Measurements from ENCODE around the gene DIPK1C. TPM values are rescaled to one million over a fixed set of nuclear protein-coding genes. Genes with fewer than 3 reads are reported as not detected.

DIPK1C gene
- total RNA-seq, 1 donor from 2014 or later: 2.4 TPM

DNA sequence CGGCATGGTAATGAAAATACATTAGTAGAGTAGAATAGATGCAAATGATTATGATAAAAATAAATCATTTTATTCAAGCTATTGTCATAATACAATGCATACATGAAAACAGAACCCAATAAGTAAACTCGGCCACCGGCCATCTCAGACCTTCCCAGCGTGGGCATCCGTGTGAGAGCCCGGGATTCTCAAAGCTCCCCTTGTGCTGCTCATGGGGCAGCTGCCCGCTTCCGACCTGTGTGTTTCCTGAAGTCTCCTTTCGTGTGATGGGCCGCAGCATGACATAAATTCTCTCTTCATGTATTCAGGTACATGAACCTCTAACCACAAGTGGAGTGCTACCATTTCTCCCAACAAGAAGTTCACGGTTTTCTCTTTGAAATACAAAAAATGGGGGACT lies 25.6 kb upstream of the DIPK1C start:
- DNase-seq: no peak

GRCh38 chr18:74480149-74480651 lies 23.1 kb upstream of the DIPK1C start:
- no peak for DNase-seq

DNA sequence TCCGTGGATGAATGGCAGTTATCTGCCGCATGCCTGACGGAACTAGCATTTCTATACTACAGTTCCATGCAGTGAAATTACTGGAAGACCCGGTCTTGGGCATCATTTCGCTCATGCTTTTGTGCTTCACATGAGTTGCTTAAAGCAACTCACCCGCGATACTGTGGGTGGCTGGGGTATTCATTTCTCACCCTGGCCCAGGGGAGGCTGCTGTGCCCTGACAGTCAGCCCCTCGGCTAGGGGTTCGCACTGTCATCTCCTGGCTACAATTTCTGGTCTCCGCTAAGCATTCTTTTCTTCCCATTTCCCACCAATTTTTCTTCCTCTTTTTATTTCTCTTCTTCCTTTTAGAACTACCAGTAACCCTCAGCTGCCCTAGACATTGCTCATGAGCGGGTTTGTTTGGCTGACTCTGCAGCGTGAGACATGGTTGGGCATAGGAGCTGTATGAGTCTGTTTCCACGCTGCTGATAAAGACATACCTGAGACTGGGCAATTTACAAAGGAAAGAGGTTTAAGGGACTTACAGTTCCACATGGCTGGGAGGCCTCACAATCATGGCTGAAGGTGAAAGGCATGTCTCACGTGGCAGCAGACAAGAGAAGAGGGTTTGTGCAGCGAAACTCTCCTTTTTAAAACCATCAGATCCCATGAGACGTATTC lies 22.5 kb upstream of the DIPK1C start:
- DNase-seq: no peak

DNA sequence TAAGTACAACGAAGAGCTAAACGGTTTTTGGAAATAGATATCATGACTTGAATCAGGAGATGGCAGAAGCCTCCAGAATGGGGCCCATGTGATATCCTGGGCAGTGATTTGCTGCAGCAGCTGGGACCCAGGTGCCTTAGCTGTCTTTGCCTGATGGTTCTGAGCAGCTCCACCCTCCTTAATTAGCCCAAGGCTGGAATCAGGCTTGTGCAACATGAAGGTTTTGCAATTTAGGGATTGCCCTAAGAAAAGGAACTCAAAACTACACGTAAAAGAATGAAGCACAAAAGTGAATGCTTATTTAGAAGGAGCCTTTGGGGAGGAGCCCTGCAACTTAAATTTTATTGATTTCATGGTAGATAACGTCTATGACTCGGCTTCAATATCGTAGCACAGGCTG lies 21.8 kb upstream of the DIPK1C start:
- peak; percentile 16 for DNase-seq

DNA sequence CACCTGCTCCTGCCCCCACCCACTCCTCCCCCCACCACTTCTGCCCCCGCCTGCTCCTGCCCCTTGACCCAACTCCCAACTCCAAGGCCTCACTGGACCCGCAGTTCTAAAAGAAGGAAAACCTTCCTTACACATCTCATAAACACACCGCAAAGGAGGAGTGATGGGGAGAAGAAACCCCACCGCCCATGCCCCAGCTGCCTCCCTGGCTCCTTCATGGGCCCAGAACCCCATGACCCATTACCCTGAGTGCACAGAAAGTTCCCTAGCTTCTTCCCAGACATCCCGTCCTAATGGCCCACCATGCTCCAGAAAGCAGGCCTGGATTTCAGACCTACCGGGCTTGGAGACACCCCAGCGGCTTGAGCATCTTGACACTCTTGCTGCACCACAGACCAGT lies 21.2 kb upstream of the DIPK1C start:
- no peak for DNase-seq

GRCh38 chr18:74477771-74478170 lies 20.7 kb upstream of the DIPK1C start:
- DNase-seq: no peak

DNA sequence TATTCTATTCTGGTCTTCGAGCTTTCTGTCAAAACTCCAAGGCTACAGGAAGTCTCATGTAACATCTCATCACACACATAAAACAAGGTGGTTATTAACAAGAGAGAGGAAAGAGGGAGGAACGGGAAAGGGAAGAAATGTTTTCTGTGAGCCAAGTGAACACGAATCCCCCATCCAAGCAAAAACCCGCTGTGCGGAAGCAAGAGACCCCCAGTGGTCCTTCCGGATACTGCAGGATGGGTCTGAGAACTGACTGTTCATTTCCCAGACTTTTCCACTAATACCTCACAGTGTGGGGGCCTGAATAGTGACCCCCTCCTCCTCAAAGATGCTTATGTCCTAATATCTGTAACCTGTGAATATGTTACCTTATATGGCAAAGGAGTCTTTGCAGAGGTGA lies 19.0 kb upstream of the DIPK1C start:
- peak; percentile 26 for DNase-seq

DNA sequence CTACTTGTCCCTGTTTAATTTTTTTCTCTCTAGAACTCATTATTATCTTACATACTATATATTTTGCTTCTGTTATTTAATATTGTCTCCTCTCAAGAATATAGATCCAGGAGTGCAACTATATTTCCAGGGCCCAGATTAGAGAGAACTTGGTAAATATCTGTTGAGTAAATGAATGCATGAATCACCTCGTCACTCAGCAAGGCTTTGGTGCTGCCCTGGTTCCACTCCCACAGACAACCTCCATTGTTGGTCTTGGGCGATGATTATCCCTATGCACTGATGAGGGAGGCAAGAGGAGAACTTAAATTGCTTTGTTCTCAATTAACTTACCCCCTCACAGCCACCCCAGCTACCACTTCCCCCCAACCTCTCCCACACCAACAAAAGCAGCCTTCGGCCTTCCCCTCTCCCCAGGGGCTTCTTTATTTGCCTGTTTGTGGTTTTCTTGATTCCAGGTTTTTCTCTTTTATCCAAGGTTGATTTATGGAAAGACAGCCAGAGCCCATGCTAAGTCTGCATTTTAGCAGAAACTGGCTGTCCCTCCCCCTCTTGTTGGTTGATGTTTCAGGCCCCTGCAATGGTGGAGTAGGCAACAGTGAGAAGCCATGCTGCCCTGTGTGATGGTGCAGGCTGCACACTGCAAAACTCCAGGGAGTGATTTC lies 17.0 kb upstream of the DIPK1C start:
- DNase-seq: no peak

GRCh38 chr18:74472312-74472711 lies 15.2 kb upstream of the DIPK1C start:
- no peak for DNase-seq

DNA sequence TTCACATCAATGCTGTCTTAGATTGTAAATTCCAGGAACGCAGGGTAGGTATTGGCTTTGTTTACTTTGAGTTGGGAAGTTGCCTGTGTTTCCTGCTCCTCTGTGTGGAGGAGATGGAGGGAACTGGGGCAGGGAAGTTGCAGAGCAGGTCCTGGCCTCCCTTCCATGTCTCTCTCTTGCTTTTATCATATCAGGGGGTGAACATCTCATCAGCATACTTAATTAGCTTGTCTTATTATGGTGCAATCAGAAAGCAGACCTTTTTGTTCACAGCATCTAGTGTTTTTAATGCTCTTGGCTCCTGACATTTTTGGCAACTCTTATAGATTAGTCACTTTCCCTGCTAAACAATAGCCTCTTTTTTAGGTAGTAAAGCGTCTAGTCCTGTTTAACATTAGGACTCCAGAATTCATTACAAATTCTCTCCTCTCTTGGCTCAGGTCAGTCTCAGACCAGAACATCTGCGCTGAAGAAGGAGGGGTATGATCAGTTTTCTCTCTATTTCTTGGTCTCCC lies 11.5 kb upstream of the DIPK1C start:
- DNase-seq: peak; percentile 70

DNA sequence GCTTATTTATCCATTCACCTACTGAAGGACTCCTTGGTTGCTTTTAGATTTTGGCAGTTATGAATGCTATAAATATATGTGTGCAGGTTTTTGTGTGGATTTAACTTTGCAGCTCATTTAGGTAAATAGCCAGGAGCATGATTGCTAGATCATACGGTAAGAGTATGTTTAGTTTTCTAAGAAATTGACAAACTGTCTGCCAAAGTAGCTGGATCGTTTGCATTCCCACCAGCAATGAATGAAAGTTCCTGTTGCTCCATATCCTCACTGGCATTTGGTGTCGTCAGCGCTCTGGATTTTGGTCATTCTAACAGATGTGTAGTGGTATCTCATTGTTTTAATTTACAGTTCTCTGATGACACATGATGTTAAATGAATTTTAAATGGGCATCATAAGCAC lies 8.7 kb upstream of the DIPK1C start:
- no peak for DNase-seq

DNA sequence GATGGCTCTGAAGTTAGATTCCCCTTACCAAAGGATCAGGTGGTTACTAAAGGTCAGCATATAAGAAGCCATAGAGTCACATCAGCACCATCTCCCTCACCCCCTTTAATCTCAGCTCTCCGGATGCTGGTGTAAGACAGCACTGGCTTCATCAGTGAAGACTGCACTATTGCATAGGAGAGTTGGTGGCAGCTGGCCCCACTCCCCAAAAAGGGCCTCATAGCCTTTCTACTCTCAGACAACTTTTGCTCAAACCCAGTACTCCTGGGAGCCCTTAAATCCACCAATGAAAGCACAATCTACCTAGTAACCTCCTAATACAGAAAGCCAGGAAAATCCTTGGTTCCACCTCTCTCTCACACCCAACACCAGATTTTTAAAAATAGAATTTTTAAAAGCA lies 6.9 kb upstream of the DIPK1C start:
- DNase-seq: no peak

- DNase-seq: peak; percentile 18
These were observed 6.1 kb upstream of the DIPK1C start for GRCh38 chr18:74463254-74463653.

DNA sequence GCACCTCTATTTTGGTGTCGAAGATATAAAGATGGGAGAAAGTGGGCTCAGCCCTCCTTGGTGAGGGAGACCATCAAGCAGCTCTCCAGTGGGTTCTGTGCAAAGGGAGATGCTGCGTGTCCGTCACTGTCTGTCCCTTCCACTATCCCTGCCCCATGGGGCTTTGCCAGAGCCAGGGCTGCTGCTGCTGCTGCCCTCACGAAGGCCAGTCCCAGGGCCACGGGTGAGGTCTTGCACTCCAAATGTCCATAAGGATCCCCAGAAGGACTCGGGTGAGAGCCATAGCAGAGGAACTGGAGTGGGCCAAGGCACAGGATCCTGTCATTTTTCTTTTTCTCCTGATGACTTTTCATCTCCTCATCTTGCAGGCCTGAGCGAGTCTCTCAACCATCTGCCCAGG lies 3.7 kb upstream of the DIPK1C start:
- no peak for DNase-seq

GRCh38 chr18:74459889-74460288 lies 2.8 kb upstream of the DIPK1C start:
- DNase-seq: no peak

GRCh38 chr18:74457725-74458421 lies 765 bp upstream of the DIPK1C start:
- no peak for DNase-seq

DNA sequence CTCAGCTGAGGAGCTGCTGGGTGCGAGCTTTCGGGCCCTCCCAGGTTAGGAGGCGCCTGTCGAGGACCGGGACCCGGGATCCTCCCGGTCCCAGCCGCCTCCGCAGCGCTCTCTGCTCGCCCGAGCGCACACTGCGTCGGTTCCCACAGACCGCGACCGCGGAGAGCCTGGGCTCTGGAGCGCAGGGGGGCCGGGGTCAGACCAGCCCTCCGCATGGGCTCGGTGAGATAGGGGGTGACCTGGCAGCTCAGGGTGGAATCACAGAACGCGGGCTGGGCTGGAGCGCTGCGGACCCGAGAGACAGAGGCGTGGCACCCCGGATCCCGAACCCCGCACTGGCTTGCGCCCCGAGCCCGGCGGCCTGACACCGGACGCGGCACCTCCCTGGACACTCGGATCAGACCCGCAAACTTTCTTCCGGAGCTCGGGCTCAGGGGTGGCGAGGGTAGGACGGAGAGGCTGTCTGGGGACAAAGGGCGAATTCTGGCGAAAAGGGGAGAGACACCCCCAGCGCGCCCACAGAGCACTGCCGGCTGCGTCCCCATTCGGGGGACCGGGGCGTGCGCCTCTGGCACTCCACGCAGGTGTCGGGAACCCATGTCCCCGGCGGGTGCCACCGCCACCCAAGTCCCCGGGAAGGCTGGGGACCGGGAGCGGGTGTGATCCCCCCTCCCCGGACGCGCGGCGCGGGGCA lies 612 bp downstream of the DIPK1C start:
- DNase-seq: no peak

GRCh38 chr18:74456017-74456348 lies 1.1 kb downstream of the DIPK1C start:
- DNase-seq: no peak

- no peak for DNase-seq
These were observed 1.7 kb downstream of the DIPK1C start for GRCh38 chr18:74455386-74455785.

DNA sequence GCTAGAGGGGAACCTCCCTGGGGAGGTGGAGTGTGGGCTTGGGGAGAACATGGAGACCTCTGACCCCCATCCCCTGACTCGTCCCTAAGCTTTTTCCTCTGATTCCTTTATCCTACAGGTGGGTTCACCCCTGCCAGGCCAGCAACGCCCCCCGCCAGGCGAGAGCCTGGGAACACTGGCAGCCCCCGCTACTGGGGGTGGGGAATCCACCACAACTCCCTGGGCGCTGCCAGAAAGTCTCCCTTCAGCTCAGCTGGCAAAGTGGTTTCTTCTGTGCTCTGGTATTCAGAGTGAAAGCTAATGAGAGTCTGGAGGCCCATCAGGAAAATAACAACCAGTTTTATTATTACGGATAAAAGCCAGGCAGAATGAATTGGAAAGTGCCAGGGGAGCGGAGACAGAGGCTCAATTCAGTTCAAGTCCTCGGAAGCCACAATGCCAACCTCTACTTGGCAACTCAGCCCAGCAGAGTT lies 2.8 kb downstream of the DIPK1C start:
- no peak for DNase-seq

GRCh38 chr18:74453642-74454198 lies 3.4 kb downstream of the DIPK1C start:
- DNase-seq: no peak

DNA sequence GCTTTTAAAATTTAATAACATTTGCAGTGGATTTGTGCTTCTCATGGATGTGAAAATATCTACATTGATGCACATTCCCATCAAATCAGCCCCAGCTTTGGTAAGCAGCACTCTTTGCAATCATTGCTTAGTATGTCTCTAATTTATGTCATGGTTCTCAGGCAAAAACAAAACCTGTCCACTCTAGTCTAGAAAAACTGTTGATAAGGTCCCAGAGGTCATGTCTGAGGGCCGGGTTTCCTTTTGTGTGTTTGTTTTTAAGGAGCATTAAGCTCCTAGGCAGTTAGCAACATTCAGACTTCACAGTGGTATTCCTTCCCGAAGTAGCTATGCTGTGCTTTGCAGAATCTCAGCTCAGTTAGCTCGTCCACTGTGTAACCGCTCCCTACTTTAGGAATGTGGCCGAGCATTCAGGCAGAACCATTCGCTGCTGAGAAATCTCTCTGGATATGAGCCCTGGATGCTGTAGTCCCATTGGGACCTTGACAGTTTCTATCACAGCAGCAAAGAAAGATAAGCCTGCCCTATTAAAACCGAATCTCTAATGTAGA lies 4.0 kb downstream of the DIPK1C start:
- no peak for DNase-seq
